ENCODE data around the gene ANLN. TPM values are rescaled to one million over a fixed set of nuclear protein-coding genes. Genes with fewer than 3 reads are reported as not detected.

The ANLN gene
- total RNA-seq, 1 experiment from 2014 or later, result 81.1 TPM

- TF ChIP-seq, protein P1, sequence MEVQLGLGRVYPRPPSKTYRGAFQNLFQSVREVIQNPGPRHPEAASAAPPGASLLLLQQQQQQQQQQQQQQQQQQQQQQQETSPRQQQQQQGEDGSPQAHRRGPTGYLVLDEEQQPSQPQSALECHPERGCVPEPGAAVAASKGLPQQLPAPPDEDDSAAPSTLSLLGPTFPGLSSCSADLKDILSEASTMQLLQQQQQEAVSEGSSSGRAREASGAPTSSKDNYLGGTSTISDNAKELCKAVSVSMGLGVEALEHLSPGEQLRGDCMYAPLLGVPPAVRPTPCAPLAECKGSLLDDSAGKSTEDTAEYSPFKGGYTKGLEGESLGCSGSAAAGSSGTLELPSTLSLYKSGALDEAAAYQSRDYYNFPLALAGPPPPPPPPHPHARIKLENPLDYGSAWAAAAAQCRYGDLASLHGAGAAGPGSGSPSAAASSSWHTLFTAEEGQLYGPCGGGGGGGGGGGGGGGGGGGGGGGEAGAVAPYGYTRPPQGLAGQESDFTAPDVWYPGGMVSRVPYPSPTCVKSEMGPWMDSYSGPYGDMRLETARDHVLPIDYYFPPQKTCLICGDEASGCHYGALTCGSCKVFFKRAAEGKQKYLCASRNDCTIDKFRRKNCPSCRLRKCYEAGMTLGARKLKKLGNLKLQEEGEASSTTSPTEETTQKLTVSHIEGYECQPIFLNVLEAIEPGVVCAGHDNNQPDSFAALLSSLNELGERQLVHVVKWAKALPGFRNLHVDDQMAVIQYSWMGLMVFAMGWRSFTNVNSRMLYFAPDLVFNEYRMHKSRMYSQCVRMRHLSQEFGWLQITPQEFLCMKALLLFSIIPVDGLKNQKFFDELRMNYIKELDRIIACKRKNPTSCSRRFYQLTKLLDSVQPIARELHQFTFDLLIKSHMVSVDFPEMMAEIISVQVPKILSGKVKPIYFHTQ (CRISPR knock-in tag; IDR thresholded peaks at IDR 0.05), result no peak
- TF ChIP-seq SMAD4 (CRISPR knock-in tag; IDR thresholded peaks at IDR 0.05) (no peak), JAZF1 (CRISPR knock-in tag; IDR thresholded peaks at IDR 0.05) (no peak), NFYB (CRISPR knock-in tag; conservative IDR thresholded peaks at IDR 0.05; ENCODE audit: low read depth) (no peak), TEAD4 (CRISPR knock-in tag; IDR thresholded peaks at IDR 0.05) (no peak), CREM (CRISPR knock-in tag; IDR thresholded peaks at IDR 0.05) (no peak), JUN (CRISPR knock-in tag; IDR thresholded peaks at IDR 0.05) (no peak), ELF4 (CRISPR knock-in tag; IDR thresholded peaks at IDR 0.05; ENCODE audit: low read depth) (no peak), ZNF416 (CRISPR knock-in tag; IDR thresholded peaks at IDR 0.05) (no peak)
Observed at GRCh38 chr7:36408589-36408988, 18.9 kb downstream of the ANLN start (continued).

DNA sequence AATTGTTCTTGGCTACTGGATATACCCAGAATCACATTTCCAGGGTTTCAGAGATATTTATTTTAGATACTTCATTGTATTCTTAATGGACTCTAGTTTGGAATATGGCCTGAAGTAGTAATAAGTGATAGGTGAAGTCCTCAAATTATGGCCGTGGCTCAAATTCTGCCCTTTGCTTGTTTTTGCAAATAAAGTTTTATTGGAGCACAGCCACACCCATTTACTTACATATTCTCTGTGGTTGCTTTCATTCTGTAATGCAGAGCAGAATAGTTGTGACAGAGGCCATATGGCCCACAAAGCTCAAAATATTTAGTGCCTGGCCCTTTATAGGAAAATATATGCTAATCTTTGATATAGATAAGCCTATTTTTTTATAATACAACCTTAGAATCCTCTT is 19.5 kb downstream of the ANLN start:
- Mint-ChIP-seq H3K9me3 (no peaks in the 10 kb centered on the region), H3K4me1 (peaks cover 14% of the 10 kb centered on the region), H3K27me3 (ENCODE audit: low read depth) (no peaks in the 10 kb centered on the region), H3K4me3 (no peak overlapping the region), H3K36me3 (peaks cover 16% of the 10 kb centered on the region), H3K27ac (no peak overlapping the region)
- ATAC-seq, result no peak
- ChIA-PET CTCF (no interaction called here), POLR2A (no interaction called here)
- no peak for DNase-seq (ENCODE audit: low spot score)
- no peak for TF ChIP-seq ZNF138 (CRISPR knock-in tag; conservative IDR thresholded peaks at IDR 0.05)
- TF ChIP-seq IRF2 (CRISPR knock-in tag; IDR thresholded peaks at IDR 0.05; ENCODE audit: borderline replicate concordance, low read depth), result no peak
- TF ChIP-seq, protein P1 (CRISPR knock-in tag; IDR thresholded peaks at IDR 0.05), result no peak
- no peak for TF ChIP-seq ATF6 (CRISPR knock-in tag; IDR thresholded peaks at IDR 0.05)
- TF ChIP-seq ZNF219 (CRISPR knock-in tag; IDR thresholded peaks at IDR 0.05; ENCODE audit: borderline replicate concordance), result no peak
- TF ChIP-seq ZNF416 (CRISPR knock-in tag; IDR thresholded peaks at IDR 0.05), result no peak
- TF ChIP-seq FOXJ3 (CRISPR knock-in tag; IDR thresholded peaks at IDR 0.05; ENCODE audit: borderline replicate concordance), result no peak
- no peak for TF ChIP-seq ATF3 (CRISPR knock-in tag; conservative IDR thresholded peaks at IDR 0.05)
- no peak for TF ChIP-seq CDX4 (CRISPR knock-in tag; IDR thresholded peaks at IDR 0.05; ENCODE audit: borderline replicate concordance)
- TF ChIP-seq HMGA2 (CRISPR knock-in tag; IDR thresholded peaks at IDR 0.05), result no peak
- no peak for TF ChIP-seq NR3C1 (CRISPR knock-in tag; conservative IDR thresholded peaks at IDR 0.05; ENCODE audit: low read depth)
- no peak for TF ChIP-seq SOX15 (CRISPR knock-in tag; IDR thresholded peaks at IDR 0.05)
- TF ChIP-seq, protein P2, sequence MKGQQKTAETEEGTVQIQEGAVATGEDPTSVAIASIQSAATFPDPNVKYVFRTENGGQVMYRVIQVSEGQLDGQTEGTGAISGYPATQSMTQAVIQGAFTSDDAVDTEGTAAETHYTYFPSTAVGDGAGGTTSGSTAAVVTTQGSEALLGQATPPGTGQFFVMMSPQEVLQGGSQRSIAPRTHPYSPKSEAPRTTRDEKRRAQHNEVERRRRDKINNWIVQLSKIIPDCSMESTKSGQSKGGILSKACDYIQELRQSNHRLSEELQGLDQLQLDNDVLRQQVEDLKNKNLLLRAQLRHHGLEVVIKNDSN (CRISPR knock-in tag; IDR thresholded peaks at IDR 0.05), result no peak

Data from WTC11 (cell line).